ENCODE data around the gene RAB40C. TPM values are rescaled to one million over a fixed set of nuclear protein-coding genes. Genes with fewer than 3 reads are reported as not detected.

RAB40C gene
- total RNA-seq, 2 experiments from 2014 or later, result 13.3 to 17.6 TPM

DNA sequence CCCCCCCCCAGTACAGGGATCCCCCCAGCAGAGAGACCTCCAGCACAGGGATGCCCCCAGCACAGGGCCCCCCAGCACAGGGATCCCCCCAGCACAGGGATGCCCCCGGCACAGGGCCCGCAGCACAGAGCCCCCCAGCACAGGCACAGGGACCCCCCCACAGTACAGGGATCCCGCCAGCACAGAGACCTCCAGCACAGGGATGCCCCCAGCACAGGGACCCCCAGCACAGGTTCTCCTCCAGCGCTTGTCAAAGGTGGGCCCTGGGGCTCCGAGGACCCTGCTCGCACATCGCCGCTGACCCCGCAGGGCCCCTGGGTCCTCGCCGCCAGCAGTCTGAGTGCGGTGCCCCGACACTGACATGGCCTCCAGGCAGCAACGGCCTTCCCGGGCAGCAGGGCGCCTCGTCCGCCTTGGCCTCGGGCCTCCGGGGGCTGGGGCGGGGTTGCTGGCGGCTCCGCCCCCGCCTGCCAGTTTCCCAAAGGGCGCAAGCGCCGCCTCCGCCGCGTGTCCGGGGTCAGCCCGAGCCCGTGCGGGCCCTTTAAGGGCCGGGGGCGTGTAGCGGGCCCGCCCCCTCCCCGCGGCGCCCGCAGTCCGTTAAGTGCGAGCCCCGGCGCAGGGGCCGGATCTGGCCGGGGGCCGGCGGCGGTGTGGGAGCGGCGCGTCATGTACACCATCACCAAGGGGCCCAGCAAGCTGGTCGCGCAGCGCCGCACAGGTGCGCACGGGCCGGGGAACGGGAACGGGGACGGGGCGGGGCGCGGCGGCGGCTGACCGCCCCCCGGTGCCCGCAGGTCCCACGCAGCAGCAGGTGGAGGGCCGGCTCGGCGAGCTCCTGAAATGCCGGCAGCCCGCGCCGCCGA lies 51.7 kb downstream of the RAB40C start, which contains the start of gene MCRIP2:
TSS of gene MCRIP2 (plus strand) at position 503 of the 863 bp plus-strand sequence. CDS start at position 667, 164 bp downstream.
- Mint-ChIP-seq H3K9me3 (no peaks in the 10 kb centered on the region), H3K4me1 (peaks cover 20% of the 10 kb centered on the region), H3K27me3 (peaks cover 3% of the 10 kb centered on the region), H3K27ac (peak within 1 kb of the TSS; percentile 33), H3K36me3 (ENCODE audit: low read depth) (no peaks in the 10 kb centered on the region), H3K4me3 (peak within 1 kb of the TSS; percentile 67)
- peak; percentile 68 for DNase-seq
- CTCF ChIA-PET, result interaction anchor here (1.0 kb wide), 1 partner anchor 15 kb away, joined by 3 read pairs; no protein-coding TSS in a partner anchor
- POLR2A ChIA-PET, result interaction anchor here (0.5 kb wide), 1 partner anchor 1896 kb away, joined by 3 read pairs; the partner anchor contains the start of gene PDPK1

DNA sequence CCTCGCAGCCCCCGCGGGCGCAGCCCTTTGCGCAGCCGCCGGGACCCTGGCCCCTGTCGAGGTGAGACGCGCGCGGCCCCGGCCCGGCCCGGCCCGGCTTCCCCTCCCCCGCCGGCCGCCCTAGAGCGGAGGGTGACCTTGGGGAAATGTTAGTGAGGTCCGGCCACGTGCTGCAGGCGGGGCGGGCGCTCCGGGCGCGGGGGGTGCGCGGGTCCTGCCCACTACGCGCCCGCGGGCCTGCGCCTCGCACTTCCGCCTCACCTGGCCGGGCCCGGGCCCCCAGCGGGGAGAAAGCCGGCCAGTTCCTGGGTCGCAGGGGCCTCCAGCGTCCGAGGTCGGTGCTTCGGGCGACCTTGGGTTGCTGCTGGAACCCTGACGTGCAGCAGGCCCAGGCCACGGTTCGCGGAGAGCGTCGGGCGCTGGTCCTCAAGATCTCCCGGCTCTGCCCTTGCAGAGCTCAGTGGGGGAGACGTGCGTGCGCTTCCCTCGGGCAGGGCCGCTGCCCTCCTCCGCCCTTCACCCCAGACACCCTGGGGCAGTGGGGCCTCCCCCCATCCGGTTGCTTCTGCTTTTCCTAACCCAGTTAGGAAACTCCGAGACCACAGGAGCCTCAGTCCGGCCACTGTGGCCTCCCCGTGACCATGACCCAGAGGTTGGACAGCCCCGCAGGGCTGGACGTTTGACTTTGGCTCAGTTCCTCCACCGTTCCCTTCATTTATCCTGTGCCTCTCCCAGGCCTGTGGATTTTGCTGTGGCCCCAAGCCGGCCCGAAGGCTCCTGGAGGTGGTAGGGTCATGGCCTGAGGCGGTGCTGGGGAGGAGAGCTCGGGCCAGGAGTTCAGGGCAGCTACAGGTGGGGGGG lies 52.6 kb downstream of the RAB40C start:
- H3K4me1 Mint-ChIP-seq, result peaks cover 17% of the 10 kb centered on the region
- peak overlapping the region; percentile 67 for H3K4me3 Mint-ChIP-seq
- ChIA-PET POLR2A (interaction anchor here (0.5 to 0.7 kb wide), 2 partner anchors 425 to 1895 kb away, joined by 3 read pairs; partner anchors contain the start of gene PDPK1), CTCF (interaction anchor here (1.0 kb wide), 1 partner anchor 14 kb away, joined by 3 read pairs; no protein-coding TSS in a partner anchor)
- no peaks in the 10 kb centered on the region for H3K9me3 Mint-ChIP-seq
- DNase-seq, result peak; percentile 31
- H3K27ac Mint-ChIP-seq, result peak overlapping the region; percentile 25
- H3K27me3 Mint-ChIP-seq, result no peaks in the 10 kb centered on the region
- H3K36me3 Mint-ChIP-seq (ENCODE audit: low read depth), result no peaks in the 10 kb centered on the region

DNA sequence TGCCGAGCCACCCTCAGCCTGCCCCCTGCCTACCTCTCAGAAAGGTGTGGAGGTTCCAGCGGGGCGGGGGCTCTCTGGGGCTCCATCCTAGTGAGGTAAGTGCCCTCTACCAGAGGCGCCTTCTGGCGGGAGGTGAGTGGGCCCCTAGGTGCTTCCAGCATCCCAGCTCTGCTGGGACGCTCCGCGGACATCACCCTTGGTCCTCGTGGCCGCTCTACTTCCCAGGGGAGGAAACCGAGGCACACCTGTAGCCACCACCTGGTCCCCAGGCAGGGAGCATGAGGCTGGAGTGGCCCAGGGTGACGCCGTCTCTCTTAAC lies 53.1 kb downstream of the RAB40C start:
- Mint-ChIP-seq H3K36me3 (ENCODE audit: low read depth) (no peaks in the 10 kb centered on the region), H3K27me3 (no peaks in the 10 kb centered on the region), H3K9me3 (no peaks in the 10 kb centered on the region), H3K27ac (peak overlapping the region; percentile 25), H3K4me3 (peak overlapping the region; percentile 67), H3K4me1 (peaks cover 19% of the 10 kb centered on the region)
- POLR2A ChIA-PET, result no interaction called here
- CTCF ChIA-PET, result interaction anchor here (1.0 kb wide), 1 partner anchor 14 kb away, joined by 3 read pairs; no protein-coding TSS in a partner anchor
- no peak for DNase-seq

DNA sequence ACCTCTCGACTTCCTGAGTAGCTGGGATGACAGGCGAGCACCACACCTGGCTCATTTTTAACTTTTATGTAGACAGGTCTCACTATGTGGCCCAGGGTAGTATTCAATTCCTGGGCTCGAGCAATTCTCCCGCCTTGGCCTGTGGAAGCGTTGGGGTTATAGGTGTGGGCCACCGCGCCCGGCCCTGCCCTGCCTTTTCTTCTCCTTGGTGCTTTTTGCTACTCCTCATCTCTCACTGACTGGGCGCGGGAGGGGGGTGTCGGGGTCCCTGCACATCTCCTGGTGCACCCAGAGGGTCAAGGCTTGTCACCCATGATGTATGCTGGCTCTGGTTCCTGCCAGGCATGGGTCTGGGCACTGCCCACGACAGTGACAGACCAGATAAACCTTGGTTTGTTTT lies 54.7 kb downstream of the RAB40C start:
- Mint-ChIP-seq H3K4me3 (peak overlapping the region; percentile 25), H3K36me3 (ENCODE audit: low read depth) (no peaks in the 10 kb centered on the region), H3K9me3 (no peaks in the 10 kb centered on the region), H3K27me3 (no peaks in the 10 kb centered on the region), H3K27ac (peak overlapping the region; percentile 19), H3K4me1 (peaks cover 26% of the 10 kb centered on the region)
- no peak for DNase-seq
- CTCF ChIA-PET, result no interaction called here
- POLR2A ChIA-PET, result no interaction called here

DNA sequence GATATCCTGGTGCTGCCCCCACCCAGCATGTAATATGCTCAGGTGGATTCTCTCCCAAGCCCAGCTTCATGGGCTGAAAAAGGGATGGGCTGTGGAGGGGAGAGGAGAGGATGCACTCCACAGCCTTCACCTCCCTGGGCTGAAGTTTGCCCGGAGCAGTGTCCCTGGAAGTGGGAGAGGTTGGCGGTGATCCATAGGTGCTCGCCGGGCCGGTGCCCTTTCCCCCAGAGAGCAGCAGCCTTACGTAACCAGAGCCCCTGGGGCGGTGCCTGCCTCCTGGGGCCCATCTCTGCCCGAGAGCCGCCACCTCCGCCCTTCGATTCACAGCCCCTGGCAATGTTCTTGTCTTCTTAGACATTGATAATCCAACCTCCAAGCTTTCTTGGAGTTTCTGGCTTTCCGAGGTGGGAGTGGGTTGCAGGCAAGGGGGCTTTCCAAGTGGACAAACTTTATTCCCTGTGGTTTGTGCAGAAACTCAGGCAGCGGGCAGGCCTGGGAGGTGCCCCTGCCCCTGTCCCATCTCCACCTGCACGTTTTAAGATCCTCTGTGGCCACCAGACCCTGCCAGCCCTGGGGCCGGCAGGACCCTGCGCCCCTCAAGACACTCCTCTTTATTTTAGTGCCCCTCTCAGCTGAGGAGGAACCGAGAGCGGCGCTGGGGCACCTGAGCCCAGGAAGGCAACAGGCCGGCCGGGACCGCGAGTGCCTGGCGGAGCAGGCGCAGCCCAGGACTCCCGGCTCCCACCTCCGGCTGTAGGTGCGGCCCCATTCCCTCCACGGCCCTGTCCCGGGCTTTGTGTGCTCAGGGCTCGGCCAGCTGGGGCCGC lies 56.2 kb downstream of the RAB40C start:
- POLR2A ChIA-PET, result no interaction called here
- H3K4me3 Mint-ChIP-seq, result no peak overlapping the region
- peaks cover 30% of the 10 kb centered on the region for H3K4me1 Mint-ChIP-seq
- no peaks in the 10 kb centered on the region for H3K9me3 Mint-ChIP-seq
- CTCF ChIA-PET, result no interaction called here
- DNase-seq, result no peak
- H3K27me3 Mint-ChIP-seq, result no peaks in the 10 kb centered on the region
- no peaks in the 10 kb centered on the region for H3K36me3 Mint-ChIP-seq (ENCODE audit: low read depth)
- no peak overlapping the region for H3K27ac Mint-ChIP-seq

DNA sequence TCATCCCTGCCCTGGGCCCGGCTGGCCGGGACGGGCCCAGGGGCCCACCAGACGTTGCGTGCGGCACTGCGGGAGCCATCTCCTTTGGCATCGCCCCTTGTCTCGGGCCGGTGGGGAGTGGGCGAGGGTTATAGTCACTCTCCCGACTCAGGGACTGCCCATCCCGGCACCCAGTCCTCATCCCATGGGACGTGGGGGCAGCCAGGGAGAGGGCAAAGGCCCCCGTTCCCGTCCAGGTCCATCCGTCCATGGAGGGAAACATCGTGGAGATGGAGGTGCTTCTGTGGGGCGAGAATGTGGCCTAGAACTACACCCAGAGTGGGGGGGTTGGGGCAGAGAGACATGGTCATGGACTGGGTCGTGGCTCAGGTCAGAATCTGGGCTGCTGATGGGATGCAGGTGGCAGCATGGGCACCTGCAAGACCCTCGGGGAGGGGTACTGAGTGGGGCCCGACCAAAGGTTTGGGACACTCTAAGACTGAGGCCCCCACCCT lies 56.9 kb downstream of the RAB40C start:
- peaks cover 30% of the 10 kb centered on the region for H3K4me1 Mint-ChIP-seq
- H3K9me3 Mint-ChIP-seq, result no peaks in the 10 kb centered on the region
- no peaks in the 10 kb centered on the region for H3K36me3 Mint-ChIP-seq (ENCODE audit: low read depth)
- POLR2A ChIA-PET, result no interaction called here
- H3K4me3 Mint-ChIP-seq, result no peak overlapping the region
- CTCF ChIA-PET, result no interaction called here
- H3K27me3 Mint-ChIP-seq, result no peaks in the 10 kb centered on the region
- no peak for DNase-seq
- H3K27ac Mint-ChIP-seq, result no peak overlapping the region

DNA sequence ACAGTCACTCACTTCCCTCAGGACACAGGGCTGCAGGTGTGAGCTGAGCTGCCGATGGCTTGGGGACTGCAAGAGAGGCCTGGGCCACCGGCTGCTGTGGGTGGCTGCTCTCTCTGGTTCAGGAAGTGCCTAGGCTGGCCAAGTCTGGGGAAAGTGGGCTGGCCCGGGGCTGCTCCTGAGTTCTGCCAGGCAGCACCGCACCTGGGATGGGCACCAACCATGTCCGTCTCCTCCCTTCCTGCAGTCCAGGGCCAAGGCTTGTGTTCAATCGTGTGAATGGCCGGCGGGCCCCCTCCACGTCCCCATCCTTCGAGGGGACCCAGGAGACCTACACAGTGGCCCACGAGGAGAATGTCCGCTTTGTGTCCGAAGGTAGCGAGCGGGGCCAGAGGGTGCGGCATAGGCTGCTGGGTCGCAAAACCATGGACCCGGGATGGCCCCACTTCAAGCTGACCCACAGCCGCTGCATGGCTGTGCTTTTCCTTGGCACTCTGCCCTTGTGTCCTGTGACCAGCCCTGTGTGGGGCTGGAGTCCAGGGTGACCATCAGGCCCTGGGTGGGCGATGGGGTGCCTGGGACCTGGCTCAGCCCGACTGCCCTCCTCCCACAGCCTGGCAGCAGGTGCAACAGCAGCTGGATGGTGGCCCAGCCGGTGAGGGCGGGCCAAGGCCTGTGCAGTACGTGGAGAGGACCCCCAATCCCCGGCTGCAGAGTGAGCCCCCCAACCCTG lies 57.5 kb downstream of the RAB40C start:
- Mint-ChIP-seq H3K4me3 (no peak overlapping the region), H3K36me3 (ENCODE audit: low read depth) (no peaks in the 10 kb centered on the region), H3K27me3 (no peaks in the 10 kb centered on the region), H3K4me1 (peaks cover 30% of the 10 kb centered on the region), H3K9me3 (no peaks in the 10 kb centered on the region), H3K27ac (no peak overlapping the region)
- POLR2A ChIA-PET, result no interaction called here
- CTCF ChIA-PET, result interaction anchor here (0.7 to 1.5 kb wide), 7 partner anchors 11 to 58 kb away, joined by 3 to 7 read pairs (median 3); partner anchors contain the start of gene METTL26
- no peak for DNase-seq

DNA sequence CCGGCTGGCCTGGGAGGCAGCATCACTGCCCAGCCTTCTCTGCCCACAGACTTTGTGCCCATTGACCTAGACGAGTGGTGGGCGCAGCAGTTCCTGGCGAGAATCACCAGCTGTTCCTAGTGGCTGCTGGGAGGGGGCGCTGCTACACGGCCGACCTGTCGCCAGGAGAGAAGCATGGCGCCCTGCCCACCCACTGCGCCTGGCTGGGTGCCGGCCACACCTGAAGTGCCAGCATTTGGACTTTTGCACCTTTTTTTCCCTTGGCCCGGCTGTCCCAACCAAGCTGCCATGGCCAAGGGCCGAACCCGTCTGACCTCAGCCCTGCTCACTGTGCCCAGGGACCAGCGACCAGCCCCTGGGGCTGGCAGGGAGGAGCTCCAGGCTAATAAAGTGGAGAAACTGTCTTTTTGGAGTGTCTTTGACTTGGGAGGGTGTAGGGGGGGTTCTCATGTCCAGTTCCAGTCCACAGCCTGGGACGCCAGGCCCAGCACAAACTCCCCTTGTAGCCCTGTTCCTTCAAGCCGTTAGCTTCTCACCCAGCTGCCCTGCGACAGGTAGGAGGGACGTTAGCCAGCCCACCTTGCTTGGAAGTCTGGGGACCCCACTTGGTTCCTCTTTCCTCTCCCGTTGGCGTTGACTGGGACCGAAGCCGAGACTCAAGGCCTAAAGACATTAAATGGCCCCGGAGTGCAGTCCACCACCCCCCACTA lies 58.4 kb downstream of the RAB40C start:
- Mint-ChIP-seq H3K27ac (peak overlapping the region; percentile 77), H3K27me3 (no peaks in the 10 kb centered on the region), H3K4me3 (peak overlapping the region; percentile 73), H3K4me1 (peaks cover 26% of the 10 kb centered on the region), H3K36me3 (ENCODE audit: low read depth) (no peaks in the 10 kb centered on the region), H3K9me3 (no peaks in the 10 kb centered on the region)
- CTCF ChIA-PET, result interaction anchor here (0.7 to 1.5 kb wide), 8 partner anchors 11 to 59 kb away, joined by 3 to 7 read pairs (median 3); partner anchors contain the start of gene METTL26
- POLR2A ChIA-PET, result no interaction called here
- no peak for DNase-seq

DNA sequence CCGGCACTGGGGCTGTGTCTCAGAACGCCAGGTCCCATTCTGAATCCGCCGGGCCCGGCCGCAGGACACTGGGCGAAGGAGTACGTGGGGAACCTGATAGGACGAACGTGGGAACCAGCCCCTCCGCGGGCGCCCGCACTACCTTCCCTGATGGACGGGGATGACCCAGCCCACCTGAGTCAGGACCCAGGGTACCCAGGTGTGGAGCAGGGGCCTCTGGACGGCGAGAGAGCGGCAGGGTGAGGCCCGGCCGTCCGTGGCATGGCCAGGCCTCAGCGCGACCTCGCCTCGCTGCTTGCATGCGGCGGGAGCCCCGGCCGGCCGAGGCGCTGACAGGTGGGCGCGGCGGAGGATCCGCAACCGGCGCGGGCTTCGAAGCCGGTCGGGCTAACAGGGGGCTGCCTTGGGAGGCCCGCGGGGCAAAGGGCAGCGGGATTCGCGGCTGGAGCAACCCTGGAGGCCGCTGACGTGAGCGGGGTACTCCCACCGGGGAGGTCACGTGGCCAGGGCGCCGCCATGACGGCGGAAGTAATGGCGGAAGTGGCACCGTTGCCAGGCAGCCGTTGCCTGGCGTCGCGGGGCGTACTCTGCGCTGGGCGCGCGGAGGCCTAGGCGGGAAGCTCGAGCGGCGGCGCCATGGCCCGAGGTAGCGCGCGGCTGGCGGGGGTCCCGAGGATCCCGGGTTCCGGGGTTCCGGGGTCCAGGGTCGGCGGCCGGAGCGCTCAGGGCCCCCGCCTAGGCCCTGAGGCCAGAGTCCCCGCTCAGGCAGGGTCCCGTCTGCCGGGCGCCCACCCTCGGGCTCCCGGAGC lies 59.1 kb downstream of the RAB40C start, which contains the start of gene WDR90:
TSS of gene WDR90 (plus strand) at position 585 of the 809 bp plus-strand sequence. CDS start at position 637, 52 bp downstream.
- Mint-ChIP-seq H3K27ac (peak within 1 kb of the TSS; percentile 77), H3K27me3 (no peaks in the 10 kb centered on the region), H3K36me3 (ENCODE audit: low read depth) (no peaks in the 10 kb centered on the region), H3K4me1 (peaks cover 22% of the 10 kb centered on the region), H3K4me3 (peak within 1 kb of the TSS; percentile 73), H3K9me3 (no peaks in the 10 kb centered on the region)
- DNase-seq, result peak; percentile 94
- POLR2A ChIA-PET, result interaction anchor here (0.7 kb wide), 1 partner anchor 20 kb away, joined by 3 read pairs; no protein-coding TSS in a partner anchor
- CTCF ChIA-PET, result interaction anchor here (0.9 to 3.1 kb wide), 7 partner anchors 10 to 60 kb away, joined by 3 to 13 read pairs (median 6); partner anchors contain the start of genes METTL26 and RHOT2

DNA sequence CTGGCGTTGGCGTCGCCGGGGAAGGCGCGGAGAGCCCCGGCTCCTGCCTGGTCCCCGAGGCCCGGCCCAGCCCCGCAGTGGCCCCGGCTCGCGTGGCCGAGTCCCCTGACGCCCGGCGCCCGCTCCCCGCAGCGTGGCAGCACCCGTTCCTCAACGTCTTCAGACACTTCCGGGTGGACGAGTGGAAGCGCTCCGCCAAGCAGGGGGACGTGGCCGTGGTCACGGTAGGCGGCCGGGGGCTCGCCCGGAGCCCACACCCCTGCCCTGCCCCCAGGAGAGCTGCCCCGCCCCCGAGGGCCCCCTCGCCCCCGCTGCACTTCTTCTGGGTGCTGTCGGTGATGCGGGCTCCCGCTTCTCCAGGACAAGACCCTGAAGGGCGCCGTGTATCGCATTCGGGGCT lies 59.8 kb downstream of the RAB40C start:
- DNase-seq, result peak; percentile 33
- H3K4me3 Mint-ChIP-seq, result peak overlapping the region; percentile 72
- CTCF ChIA-PET, result interaction anchor here (1.6 to 3.1 kb wide), 2 partner anchors 13 to 18 kb away, joined by 6 to 13 read pairs; partner anchors contain the start of genes METTL26 and RHOT2
- H3K9me3 Mint-ChIP-seq, result no peaks in the 10 kb centered on the region
- peaks cover 15% of the 10 kb centered on the region for H3K4me1 Mint-ChIP-seq
- no peaks in the 10 kb centered on the region for H3K36me3 Mint-ChIP-seq (ENCODE audit: low read depth)
- no peak overlapping the region for H3K27ac Mint-ChIP-seq
- H3K27me3 Mint-ChIP-seq, result no peaks in the 10 kb centered on the region
- POLR2A ChIA-PET, result interaction anchor here (0.7 kb wide), 1 partner anchor 19 kb away, joined by 3 read pairs; no protein-coding TSS in a partner anchor
